ENCODE results near the gene MTMR8.

The MTMR8 gene

DNA sequence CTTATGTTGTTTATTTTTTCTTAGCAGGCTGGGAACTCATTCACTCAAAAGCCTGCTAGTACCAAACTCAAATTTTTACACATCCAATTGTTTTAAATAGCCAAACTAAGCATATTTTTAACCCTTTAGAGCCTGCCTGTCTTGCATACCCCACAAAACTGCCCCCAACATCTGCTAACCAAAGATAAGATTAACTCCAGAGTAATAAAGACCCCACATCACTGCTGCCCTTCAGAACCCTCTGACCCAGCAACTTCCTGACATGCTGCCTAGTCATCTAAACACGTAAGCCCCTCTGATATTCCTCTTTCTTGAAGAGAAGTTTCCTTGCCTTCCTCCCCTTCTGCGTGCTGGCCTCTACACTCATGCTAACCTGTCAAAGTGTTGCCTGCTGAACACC is 104.1 kb downstream of the MTMR8 start:
- no peak for DNase-seq

GRCh38 chrX:64265265-64265664 is 130.0 kb downstream of the MTMR8 start:
- DNase-seq, result no peak

DNA sequence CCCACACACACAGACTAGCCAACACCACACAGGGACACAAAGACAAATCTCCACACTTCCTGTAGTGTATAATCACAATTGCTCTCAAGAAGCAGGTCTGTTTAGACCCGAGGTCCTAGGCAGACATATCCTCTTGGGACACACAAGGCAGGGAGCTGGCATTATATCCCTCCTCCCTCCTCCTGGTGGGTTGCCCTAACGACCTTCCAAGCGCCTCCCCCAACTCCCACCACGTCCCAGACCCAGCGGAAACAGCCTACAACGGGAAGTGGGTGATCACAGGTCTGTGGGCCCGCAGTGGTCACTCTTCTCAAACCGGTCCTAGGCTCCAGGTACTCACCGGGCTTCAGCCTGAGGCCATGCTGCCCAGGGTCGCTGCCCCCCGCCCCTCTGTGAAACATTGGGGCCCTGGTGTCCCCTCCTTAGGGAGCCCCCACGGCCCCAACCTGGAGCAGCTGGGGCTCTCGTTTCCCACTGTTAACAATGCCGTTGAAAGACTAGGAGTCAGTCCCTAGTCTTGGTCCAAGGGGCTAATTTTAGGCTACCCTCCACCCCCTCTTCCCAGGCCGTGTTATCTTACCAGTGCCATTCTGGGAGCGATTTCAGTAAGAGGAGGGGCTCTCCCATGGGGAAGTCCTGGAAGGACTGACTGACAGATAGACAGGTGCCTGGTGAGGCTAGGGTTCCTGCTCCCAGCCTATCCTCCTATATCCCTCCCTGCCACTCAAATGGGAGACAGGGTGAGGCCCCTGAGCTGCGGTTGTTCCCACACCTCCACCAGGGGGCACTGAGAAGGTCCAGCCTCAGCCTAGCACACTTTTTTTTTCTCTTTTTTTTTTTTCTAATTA is 164.9 kb downstream of the MTMR8 start, which contains the start of gene ASB12:
Gene ASB12 (minus strand): TSS at position 485 of the 848 bp plus-strand sequence. CDS start 4,957 bp downstream, outside the sequence.
- no peak for DNase-seq

DNA sequence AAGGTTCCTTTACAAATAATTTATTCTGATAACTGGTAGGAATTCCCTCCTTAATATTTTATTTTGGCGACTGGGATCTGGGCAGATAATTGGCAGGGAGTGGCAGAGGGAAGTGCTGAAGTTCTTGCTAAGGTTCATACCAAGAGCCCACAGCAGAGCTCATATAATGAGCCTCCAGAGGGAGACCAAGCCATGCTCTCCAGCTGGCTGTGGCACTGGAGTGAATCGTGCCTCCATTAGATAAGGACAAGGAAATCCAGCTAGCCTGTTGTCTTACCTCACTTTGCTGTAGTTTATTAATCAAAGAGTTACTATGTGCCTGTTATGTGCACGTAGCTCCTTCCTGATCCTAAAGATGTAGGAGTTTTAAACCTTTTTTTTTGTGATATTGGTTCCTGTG is 166.1 kb downstream of the MTMR8 start:
- no peak for DNase-seq

All from inflammatory macrophage treated with lipopolysaccharide for 4 hours (primary cell).